ENCODE measurements around the gene USP4.
"Not testable (repeated sequence)": the region's sequence is repeated elsewhere in the genome, so short reads cannot be mapped to it uniquely, and the experiment has no call there.

The USP4 gene

GRCh38 chr3:49240091-49240490 is 99.8 kb downstream of the USP4 start:
- Histone ChIP-seq H3K4me1 (ENCODE audit: control insufficient read depth, insufficient read depth, low read length) (peaks cover 29% of the 10 kb centered on the region), H3K36me3 (ENCODE audit: control insufficient read depth, insufficient read depth, low read length, severe bottlenecking) (peaks cover 18% of the 10 kb centered on the region)
- not testable (repeated sequence) for H3K9ac ChIP-seq (ENCODE audit: low read length); DNase-seq (ENCODE audit: low read depth); H3K9me3 ChIP-seq (ENCODE audit: control insufficient read depth, low read length); H3K27me3 ChIP-seq (replicated peaks; ENCODE audit: control insufficient read depth, insufficient read depth, low read length); H3K4me3 ChIP-seq (ENCODE audit: low read length)

- no peaks in the 10 kb centered on the region for H3K27me3 ChIP-seq (replicated peaks; ENCODE audit: control insufficient read depth, insufficient read depth, low read length)
- DNase-seq (ENCODE audit: low read depth) = peak; percentile 30
- H3K9ac ChIP-seq (ENCODE audit: low read length) = peak overlapping the region; percentile 69
- H3K9me3 ChIP-seq (ENCODE audit: control insufficient read depth, low read length) = peaks cover 11% of the 10 kb centered on the region
- H3K36me3 ChIP-seq (ENCODE audit: control insufficient read depth, insufficient read depth, low read length, severe bottlenecking) = peaks cover 17% of the 10 kb centered on the region
- no peak overlapping the region for H3K4me3 ChIP-seq (ENCODE audit: low read length)
- peaks cover 22% of the 10 kb centered on the region for H3K4me1 ChIP-seq (ENCODE audit: control insufficient read depth, insufficient read depth, low read length)
These were observed 101.4 kb downstream of the USP4 start for GRCh38 chr3:49238274-49239127.

GRCh38 chr3:49237344-49237743 is 102.5 kb downstream of the USP4 start:
- H3K9me3 ChIP-seq (ENCODE audit: control insufficient read depth, low read length) = peaks cover 22% of the 10 kb centered on the region
- H3K27me3 ChIP-seq (replicated peaks; ENCODE audit: control insufficient read depth, insufficient read depth, low read length) = no peaks in the 10 kb centered on the region
- H3K4me1 ChIP-seq (ENCODE audit: control insufficient read depth, insufficient read depth, low read length) = peaks cover 22% of the 10 kb centered on the region
- no peak overlapping the region for H3K4me3 ChIP-seq (ENCODE audit: low read length)
- H3K36me3 ChIP-seq (ENCODE audit: control insufficient read depth, insufficient read depth, low read length, severe bottlenecking) = peaks cover 18% of the 10 kb centered on the region
- no peak overlapping the region for H3K9ac ChIP-seq (ENCODE audit: low read length)
- DNase-seq (ENCODE audit: low read depth) = no peak

GRCh38 chr3:49236226-49236625 is 103.6 kb downstream of the USP4 start:
- Histone ChIP-seq H3K36me3 (ENCODE audit: control insufficient read depth, insufficient read depth, low read length, severe bottlenecking) (peaks cover 12% of the 10 kb centered on the region), H3K4me3 (ENCODE audit: low read length) (no peak overlapping the region), H3K4me1 (ENCODE audit: control insufficient read depth, insufficient read depth, low read length) (peaks cover 26% of the 10 kb centered on the region), H3K9ac (ENCODE audit: low read length) (no peak overlapping the region), H3K9me3 (ENCODE audit: control insufficient read depth, low read length) (peaks cover 23% of the 10 kb centered on the region), H3K27me3 (replicated peaks; ENCODE audit: control insufficient read depth, insufficient read depth, low read length) (no peaks in the 10 kb centered on the region)
- DNase-seq (ENCODE audit: low read depth) = no peak

GRCh38 chr3:49228817-49229216 is 111.0 kb downstream of the USP4 start:
- not testable (repeated sequence) for DNase-seq (ENCODE audit: low read depth); H3K27me3 ChIP-seq (replicated peaks; ENCODE audit: control insufficient read depth, insufficient read depth, low read length); H3K9ac ChIP-seq (ENCODE audit: low read length); H3K4me1 ChIP-seq (ENCODE audit: control insufficient read depth, insufficient read depth, low read length); H3K4me3 ChIP-seq (ENCODE audit: low read length)
- Histone ChIP-seq H3K9me3 (ENCODE audit: control insufficient read depth, low read length) (peaks cover 45% of the 10 kb centered on the region), H3K36me3 (ENCODE audit: control insufficient read depth, insufficient read depth, low read length, severe bottlenecking) (peaks cover 18% of the 10 kb centered on the region)

All from adipocyte (in vitro differentiated cells).